PFSK-1 (cell line): ENCODE results near the gene PNKD.

ENCODE experiments used
- FOXP2 ChIP-seq: optimal IDR thresholded peaks from 2 replicates; pipeline ENCODE3; 2011; ENCODE audit warnings: borderline replicate concordance, control low read depth, inconsistent platforms; ENCODE audit not compliant: insufficient read depth; ENCODE audit errors: extremely low read length, extremely low read depth
- POLR2AphosphoS5 ChIP-seq: IDR thresholded peaks from 2 replicates; pipeline ENCODE4 v1.6.1; 2012; ENCODE audit warnings: low read depth, mild to moderate bottlenecking, control low read depth, low read length, moderate library complexity
- SIN3A ChIP-seq: IDR thresholded peaks from 2 replicates; pipeline ENCODE4 v1.6.1; 2012; ENCODE audit warnings: mild to moderate bottlenecking, low read length, moderate library complexity, borderline replicate concordance; ENCODE audit not compliant: insufficient read depth
- TAF1 ChIP-seq: IDR thresholded peaks from 2 replicates; pipeline ENCODE4 v1.6.1; 2012; ENCODE audit warnings: low read length, control low read depth, borderline replicate concordance; ENCODE audit not compliant: insufficient read depth
- TF ChIP-seq, protein P1 (sequence below), 2 experiments: IDR thresholded peaks; 2 replicates each; pipeline versions ENCODE4 v1.6.1 to v1.8.0; 2011 to 2012; ENCODE audit warnings: low read depth in 2 of 2, low read length in 2 of 2, control low read depth in 1 of 2, inconsistent platforms in 1 of 2, mild to moderate bottlenecking in 1 of 2, moderate library complexity in 1 of 2; ENCODE audit not compliant: insufficient read depth in 1 of 2

The PNKD gene

DNA sequence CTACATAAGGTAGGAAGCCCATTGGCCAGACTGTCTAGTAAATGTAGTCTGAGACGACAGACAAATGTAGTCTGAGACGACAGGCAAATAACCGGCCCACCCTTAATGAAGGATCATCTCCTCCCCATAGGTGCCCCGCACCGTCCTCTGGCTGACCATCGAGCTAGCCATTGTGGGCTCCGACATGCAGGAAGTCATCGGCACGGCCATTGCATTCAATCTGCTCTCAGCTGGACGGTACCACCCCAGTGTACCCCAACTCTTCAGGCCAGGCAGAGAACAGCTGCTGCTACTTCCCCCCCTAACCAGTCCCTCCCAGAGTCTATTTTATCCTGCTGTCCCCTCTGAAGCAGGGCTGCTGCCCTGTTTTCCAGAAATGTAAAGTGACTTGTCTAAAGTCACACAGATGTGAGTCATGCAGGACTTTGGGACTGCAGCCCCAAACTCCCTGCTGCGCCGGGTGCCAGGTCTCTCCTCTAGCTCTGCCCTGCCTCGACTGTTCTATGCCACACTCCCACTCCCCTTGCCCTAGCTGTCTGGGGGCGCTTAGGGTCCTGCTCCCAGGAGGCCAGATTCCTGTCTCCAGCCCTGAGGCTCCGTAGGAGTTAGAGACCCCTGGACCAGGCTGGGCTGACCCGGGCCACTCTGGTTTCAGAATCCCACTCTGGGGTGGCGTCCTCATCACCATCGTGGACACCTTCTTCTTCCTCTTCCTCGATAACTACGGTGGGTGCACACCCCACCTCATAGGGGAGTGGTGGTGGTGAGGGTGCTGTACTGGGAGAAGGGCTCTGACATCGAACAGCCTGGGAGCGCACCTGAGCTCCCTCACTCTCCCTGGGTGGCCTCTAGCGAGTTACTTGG lies 116.4 kb downstream of the PNKD start:
- TF ChIP-seq FOXP2, result no peak
- TF ChIP-seq POLR2AphosphoS5, result no peak
- TF ChIP-seq SIN3A, result no peak
- TF ChIP-seq, protein P1, sequence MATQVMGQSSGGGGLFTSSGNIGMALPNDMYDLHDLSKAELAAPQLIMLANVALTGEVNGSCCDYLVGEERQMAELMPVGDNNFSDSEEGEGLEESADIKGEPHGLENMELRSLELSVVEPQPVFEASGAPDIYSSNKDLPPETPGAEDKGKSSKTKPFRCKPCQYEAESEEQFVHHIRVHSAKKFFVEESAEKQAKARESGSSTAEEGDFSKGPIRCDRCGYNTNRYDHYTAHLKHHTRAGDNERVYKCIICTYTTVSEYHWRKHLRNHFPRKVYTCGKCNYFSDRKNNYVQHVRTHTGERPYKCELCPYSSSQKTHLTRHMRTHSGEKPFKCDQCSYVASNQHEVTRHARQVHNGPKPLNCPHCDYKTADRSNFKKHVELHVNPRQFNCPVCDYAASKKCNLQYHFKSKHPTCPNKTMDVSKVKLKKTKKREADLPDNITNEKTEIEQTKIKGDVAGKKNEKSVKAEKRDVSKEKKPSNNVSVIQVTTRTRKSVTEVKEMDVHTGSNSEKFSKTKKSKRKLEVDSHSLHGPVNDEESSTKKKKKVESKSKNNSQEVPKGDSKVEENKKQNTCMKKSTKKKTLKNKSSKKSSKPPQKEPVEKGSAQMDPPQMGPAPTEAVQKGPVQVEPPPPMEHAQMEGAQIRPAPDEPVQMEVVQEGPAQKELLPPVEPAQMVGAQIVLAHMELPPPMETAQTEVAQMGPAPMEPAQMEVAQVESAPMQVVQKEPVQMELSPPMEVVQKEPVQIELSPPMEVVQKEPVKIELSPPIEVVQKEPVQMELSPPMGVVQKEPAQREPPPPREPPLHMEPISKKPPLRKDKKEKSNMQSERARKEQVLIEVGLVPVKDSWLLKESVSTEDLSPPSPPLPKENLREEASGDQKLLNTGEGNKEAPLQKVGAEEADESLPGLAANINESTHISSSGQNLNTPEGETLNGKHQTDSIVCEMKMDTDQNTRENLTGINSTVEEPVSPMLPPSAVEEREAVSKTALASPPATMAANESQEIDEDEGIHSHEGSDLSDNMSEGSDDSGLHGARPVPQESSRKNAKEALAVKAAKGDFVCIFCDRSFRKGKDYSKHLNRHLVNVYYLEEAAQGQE (IDR thresholded peaks at IDR 0.05; ENCODE audit: insufficient read depth in 1 of 2, low read depth in 2 of 2, low read length in 2 of 2), result no peak
- no peak for TF ChIP-seq TAF1

DNA sequence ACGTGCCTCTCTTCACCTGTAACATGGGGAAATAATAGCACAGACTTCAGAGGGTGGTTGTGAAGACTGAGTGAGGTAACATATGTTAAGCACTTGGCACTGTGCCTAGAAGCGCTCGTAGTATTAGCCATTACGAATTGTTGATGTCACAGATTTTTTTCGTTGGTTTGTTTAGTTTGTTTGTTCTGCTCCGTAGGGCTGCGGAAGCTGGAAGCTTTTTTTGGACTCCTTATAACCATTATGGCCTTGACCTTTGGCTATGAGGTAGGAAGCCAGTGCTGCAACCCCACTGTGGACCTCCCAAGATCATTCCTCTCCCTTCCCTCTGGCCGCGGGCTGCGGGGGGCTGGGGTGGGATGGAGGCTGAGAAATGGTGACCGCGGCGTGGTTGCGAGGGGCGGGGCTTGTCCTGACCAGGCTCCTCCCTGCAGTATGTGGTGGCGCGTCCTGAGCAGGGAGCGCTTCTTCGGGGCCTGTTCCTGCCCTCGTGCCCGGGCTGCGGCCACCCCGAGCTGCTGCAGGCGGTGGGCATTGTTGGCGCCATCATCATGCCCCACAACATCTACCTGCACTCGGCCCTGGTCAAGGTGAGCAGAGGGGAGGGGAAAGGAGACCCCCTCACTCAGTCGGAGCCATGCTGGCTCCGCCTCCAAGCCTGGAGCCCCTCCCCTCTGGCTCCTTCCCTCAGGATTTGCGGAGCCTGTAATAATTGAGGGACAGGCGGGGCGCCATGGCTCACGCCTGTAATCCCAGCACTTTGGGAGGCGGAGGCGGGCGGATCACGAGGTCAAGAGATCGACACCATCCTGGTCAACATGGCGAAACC lies 117.3 kb downstream of the PNKD start:
- TF ChIP-seq SIN3A (no peak), FOXP2 (no peak)

DNA sequence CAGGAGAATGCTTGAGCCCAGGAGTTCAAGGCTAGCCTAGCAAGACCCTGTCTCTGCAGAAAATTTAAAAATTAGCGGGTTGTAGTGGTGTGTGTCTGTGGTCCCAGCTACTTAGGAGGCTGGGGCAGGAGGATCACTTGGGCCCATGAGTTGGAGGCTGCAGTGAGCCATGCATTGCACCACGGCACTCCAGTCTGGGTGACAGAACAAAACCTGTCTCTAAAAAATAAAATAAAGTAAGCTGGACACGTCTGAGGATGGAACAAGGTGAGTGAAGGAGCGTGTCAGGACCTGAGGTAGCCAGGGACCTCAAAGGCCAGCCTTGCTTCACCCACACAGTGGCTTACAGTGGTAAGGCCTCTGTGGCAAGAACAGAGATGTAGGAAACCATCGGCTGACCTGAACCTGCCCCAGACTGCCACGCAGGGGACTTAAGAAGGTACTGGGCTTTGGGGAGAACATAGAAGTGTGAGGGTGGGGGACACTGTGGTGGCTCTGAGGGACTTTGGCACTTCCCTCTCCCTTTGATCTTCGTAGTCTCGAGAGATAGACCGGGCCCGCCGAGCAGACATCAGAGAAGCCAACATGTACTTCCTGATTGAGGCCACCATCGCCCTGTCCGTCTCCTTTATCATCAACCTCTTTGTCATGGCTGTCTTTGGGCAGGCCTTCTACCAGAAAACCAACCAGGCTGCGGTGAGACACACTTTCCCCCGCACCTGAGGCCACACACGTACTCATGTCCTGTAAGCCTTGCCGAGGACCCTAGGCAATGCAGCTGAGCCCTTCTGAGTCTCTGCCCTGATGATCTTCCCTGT lies 119.2 kb downstream of the PNKD start:
- TF ChIP-seq, protein P1 (IDR thresholded peaks at IDR 0.05; ENCODE audit: insufficient read depth in 1 of 2, low read depth in 2 of 2, low read length in 2 of 2), result no peak
- no peak for TF ChIP-seq SIN3A
- no peak for TF ChIP-seq FOXP2
- no peak for TF ChIP-seq TAF1
- no peak for TF ChIP-seq POLR2AphosphoS5

DNA sequence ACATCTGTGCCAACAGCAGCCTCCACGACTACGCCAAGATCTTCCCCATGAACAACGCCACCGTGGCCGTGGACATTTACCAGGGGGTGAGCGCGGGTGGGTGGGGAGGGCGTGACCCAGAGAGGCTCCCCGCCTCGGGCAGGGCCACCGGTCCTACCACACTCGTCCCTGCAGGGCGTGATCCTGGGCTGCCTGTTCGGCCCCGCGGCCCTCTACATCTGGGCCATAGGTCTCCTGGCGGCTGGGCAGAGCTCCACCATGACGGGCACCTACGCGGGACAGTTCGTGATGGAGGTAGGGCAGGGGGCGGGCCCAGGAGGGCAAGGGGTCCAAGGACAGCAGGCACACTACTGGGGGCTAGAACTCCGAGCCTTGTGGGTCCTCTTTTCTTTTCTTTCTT lies 120.9 kb downstream of the PNKD start:
- TF ChIP-seq SIN3A (no peak), TAF1 (no peak), POLR2AphosphoS5 (no peak), FOXP2 (no peak)
- TF ChIP-seq, protein P1 (IDR thresholded peaks at IDR 0.05; ENCODE audit: insufficient read depth in 1 of 2, low read depth in 2 of 2, low read length in 2 of 2), result no peak

DNA sequence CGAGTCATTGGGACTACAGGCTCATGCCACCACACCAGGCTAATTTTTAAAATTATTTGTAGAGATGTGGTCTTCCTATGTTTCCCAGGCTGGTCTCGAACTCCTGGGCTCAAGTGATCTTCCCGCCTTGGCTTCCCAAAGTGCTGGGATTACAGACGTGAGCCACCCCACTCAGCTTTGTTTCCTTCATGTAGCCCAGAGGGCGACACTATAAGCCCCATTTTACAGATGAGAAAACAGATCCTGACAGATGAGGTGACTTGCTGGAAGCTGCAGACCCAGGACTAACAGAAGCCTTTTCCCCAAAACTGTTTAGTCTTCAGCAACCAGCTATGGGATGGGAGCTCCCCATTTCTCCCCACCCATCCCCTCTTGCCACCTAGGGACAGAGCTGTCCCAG lies 122.1 kb downstream of the PNKD start:
- TF ChIP-seq POLR2AphosphoS5 (no peak), SIN3A (no peak), FOXP2 (no peak), TAF1 (no peak)
- TF ChIP-seq, protein P1 (IDR thresholded peaks at IDR 0.05; ENCODE audit: insufficient read depth in 1 of 2, low read depth in 2 of 2, low read length in 2 of 2), result no peak
